Smooth muscle cell (in vitro differentiated cells): ENCODE measurements around the gene BHLHE23. TPM values are rescaled to one million over a fixed set of nuclear protein-coding genes. Genes with fewer than 3 reads are reported as not detected.

Source experiments
- DNase-seq: peaks from one replicate; lab custom pipeline; 2025; ENCODE audit not compliant: unreplicated experiment; lab: John Stamatoyannopoulos, UW
- H2AFZ ChIP-seq: fragments of 200-600 bp; sonication (generic); 2 replicates; pipeline ENCODE4 v1.6.0; 2016; ENCODE audit warnings: antibody characterized with exemption, low read depth, mild to moderate bottlenecking
- H3F3A ChIP-seq: fragments of 200-600 bp; sonication (generic); 2 replicates; pipeline ENCODE4 v1.6.0; 2017; ENCODE audit warnings: antibody characterized with exemption, low read depth
- H3K27ac ChIP-seq: fragments of 200-600 bp; sonication (generic); 2 replicates; pipeline ENCODE4 v1.5.1; 2016; ENCODE audit warnings: low read depth, mild to moderate bottlenecking
- H3K27me3 ChIP-seq: fragments of 200-600 bp; sonication (generic); 2 replicates; pipeline ENCODE4 v1.6.1; 2016; ENCODE audit warnings: low read depth, mild to moderate bottlenecking
- H3K36me3 ChIP-seq: fragments of 200-600 bp; sonication (generic); 2 replicates; pipeline ENCODE4 v1.5.1; 2016; ENCODE audit warnings: low read depth
- H3K4me1 ChIP-seq: fragments of 200-600 bp; sonication (generic); 2 replicates; pipeline ENCODE4 v1.5.1; 2016; ENCODE audit warnings: low read depth
- H3K4me2 ChIP-seq: fragments of 200-600 bp; sonication (generic); 2 replicates; pipeline ENCODE4 v1.6.0; 2016; ENCODE audit warnings: mild to moderate bottlenecking
- H3K4me3 ChIP-seq: fragments of 200-600 bp; sonication (generic); 2 replicates; pipeline ENCODE4 v1.5.1; 2016; ENCODE audit warnings: mild to moderate bottlenecking
- H3K79me2 ChIP-seq: fragments of 200-600 bp; sonication (generic); 2 replicates; pipeline ENCODE4 v1.6.0; 2016; ENCODE audit warnings: low read depth, mild to moderate bottlenecking
- H3K9ac ChIP-seq: fragments of 200-600 bp; sonication (generic); 2 replicates; pipeline ENCODE4 v1.6.0; 2016; ENCODE audit warnings: low read depth
- H3K9me3 ChIP-seq: fragments of 200-600 bp; sonication (generic); replicated peaks from 2 replicates; pipeline ENCODE4 v1.5.1; 2016; ENCODE audit warnings: low read depth
- H4K20me1 ChIP-seq: fragments of 200-600 bp; sonication (generic); 2 replicates; pipeline ENCODE4 v1.6.0; 2016; ENCODE audit warnings: low read depth
- WGBS: methylation state at CpG from one replicate; pipeline ENCODE4 v1.1.7; 2016; ENCODE audit warnings: low lambda C conversion rate; 5-methylcytosine and 5-hydroxymethylcytosine counted together
- polyA plus RNA-seq: library from polyadenylated mRNA; unstranded; fragments of >200 nt; fragmentation: Nextera tagmentation; extraction: Ambion mirVana; gene quantifications from 2 replicates; pipeline ENCODE4 v1.2.1, GENCODE V29; 2016
- total RNA-seq: library from RNA; depleted of rRNA; stranded (reverse); fragments of >200 nt; gene quantifications from 2 replicates; pipeline ENCODE4 v1.2.3, GENCODE V29; 2014
- TF ChIP-seq, protein P1 (sequence below): fragments of 200-600 bp; sonication (generic); IDR thresholded peaks from 2 replicates; pipeline ENCODE4 v1.5.1; 2017; ENCODE audit warnings: borderline replicate concordance, mild to moderate bottlenecking, antibody characterized with exemption; ENCODE audit not compliant: insufficient read depth, poor library complexity, severe bottlenecking

The BHLHE23 gene
- total and polyA plus RNA-seq, 2 experiments from 2014 or later = not detected

DNA sequence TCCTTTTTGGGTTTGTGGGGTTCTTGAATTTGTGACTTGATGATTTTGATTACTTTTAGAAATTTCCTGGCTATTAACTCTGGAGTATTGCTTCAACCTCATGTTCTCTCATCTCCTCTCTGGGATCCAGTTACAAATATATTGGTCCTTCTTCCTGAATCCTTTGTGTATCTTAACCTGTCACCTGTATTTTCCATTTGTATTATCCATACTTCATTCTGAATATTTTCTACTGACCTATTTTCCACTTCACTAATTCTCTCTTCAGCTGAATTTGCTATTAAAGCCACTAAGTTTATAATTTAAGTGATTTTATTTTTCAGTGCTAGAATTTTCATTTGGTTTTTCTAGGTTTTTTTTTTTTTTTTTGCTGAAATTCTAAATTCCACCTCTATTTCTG is 6.4 kb upstream of the BHLHE23 start:
- Histone ChIP-seq H3K79me2 (no peaks in the 10 kb centered on the region), H3K27me3 (peaks cover 22% of the 10 kb centered on the region), H3K4me1 (peaks cover 6% of the 10 kb centered on the region), H3K36me3 (no peaks in the 10 kb centered on the region), H3K9ac (no peak overlapping the region), H3K4me2 (no peak overlapping the region), H3K4me3 (no peak overlapping the region), H2AFZ (no peak overlapping the region), H3K9me3 (no peaks in the 10 kb centered on the region), H4K20me1 (no peaks in the 10 kb centered on the region), H3K27ac (no peak overlapping the region), H3F3A (no peaks in the 10 kb centered on the region)
- DNase-seq = no peak
- TF ChIP-seq, protein P1, sequence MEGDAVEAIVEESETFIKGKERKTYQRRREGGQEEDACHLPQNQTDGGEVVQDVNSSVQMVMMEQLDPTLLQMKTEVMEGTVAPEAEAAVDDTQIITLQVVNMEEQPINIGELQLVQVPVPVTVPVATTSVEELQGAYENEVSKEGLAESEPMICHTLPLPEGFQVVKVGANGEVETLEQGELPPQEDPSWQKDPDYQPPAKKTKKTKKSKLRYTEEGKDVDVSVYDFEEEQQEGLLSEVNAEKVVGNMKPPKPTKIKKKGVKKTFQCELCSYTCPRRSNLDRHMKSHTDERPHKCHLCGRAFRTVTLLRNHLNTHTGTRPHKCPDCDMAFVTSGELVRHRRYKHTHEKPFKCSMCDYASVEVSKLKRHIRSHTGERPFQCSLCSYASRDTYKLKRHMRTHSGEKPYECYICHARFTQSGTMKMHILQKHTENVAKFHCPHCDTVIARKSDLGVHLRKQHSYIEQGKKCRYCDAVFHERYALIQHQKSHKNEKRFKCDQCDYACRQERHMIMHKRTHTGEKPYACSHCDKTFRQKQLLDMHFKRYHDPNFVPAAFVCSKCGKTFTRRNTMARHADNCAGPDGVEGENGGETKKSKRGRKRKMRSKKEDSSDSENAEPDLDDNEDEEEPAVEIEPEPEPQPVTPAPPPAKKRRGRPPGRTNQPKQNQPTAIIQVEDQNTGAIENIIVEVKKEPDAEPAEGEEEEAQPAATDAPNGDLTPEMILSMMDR = no peak

DNA sequence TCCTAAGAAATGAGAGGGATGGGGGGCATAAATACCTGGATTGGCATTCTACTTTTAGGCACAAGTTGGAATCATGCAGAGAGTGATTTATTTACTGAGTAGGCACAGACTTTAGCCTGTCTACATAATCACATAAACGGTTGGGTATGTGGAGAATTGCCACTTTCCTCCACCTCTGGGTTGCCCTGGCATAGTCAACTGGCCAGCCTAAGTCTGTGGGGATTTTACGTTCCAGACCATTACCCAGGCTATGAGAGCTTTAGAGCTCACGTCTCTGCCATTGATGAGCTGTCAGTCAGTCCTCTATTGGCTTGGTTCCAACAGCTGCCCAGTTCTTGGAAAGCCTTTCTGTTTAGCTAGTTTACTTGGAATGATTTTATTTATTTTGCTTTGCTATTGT is 5.0 kb upstream of the BHLHE23 start:
- no peaks in the 10 kb centered on the region for H3K79me2 ChIP-seq
- H3K4me1 ChIP-seq = peaks cover 6% of the 10 kb centered on the region
- TF ChIP-seq, protein P1 = no peak
- no peak overlapping the region for H3K27ac ChIP-seq
- peaks cover 36% of the 10 kb centered on the region for H3K27me3 ChIP-seq
- no peak overlapping the region for H3K4me3 ChIP-seq
- H2AFZ ChIP-seq = no peak overlapping the region
- no peaks in the 10 kb centered on the region for H3K36me3 ChIP-seq
- H4K20me1 ChIP-seq = no peaks in the 10 kb centered on the region
- no peak for DNase-seq
- no peak overlapping the region for H3K4me2 ChIP-seq
- no peaks in the 10 kb centered on the region for H3F3A ChIP-seq
- no peaks in the 10 kb centered on the region for H3K9me3 ChIP-seq
- 72% methylated on average over 3 of the region's 3 CpGs for WGBS
- no peak overlapping the region for H3K9ac ChIP-seq

DNA sequence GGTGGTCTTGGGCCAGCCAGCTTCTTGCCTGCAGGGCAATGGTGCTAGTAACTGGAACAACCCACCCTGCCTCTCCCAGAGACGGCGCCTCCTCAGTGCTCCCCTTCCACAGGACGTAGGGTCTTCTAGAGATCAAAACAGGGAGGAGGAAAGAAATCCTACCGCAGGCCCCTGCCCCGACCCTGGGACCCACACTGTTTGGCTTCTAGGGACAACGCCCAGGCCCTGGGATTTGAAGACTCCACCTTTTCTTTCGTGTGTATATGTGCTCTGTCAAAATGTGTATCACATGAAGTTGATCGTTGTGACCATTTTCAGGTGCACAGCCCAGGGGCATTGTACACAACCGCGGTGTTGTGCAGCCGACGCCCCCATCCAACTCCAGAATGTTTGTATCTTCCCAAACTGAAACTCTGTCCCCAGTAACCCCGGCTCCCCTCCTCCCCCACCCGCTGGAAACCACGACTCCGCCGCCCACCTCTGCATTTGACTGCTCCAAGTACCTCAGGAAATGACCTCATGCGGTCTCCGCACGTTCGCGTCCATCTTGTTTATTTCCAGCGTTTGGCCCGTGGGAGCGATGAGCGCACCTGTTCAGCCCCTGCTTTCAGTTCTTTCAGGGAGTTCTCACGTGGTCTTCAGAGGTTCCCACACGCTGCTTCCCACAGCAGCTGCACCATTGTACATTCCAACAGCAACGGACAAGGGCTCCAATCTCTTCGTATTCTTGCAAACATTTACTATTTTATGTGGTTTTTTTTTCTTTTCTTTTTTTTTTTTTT is 3.4 kb upstream of the BHLHE23 start:
- TF ChIP-seq, protein P1 = no peak
- WGBS = 77% methylated on average over 30 of the region's 30 CpGs
- H3K27me3 ChIP-seq = peaks cover 53% of the 10 kb centered on the region
- H3K79me2 ChIP-seq = no peaks in the 10 kb centered on the region
- H3K4me1 ChIP-seq = peaks cover 5% of the 10 kb centered on the region
- H3K9me3 ChIP-seq = no peaks in the 10 kb centered on the region
- no peak overlapping the region for H2AFZ ChIP-seq
- H3F3A ChIP-seq = no peaks in the 10 kb centered on the region
- H3K36me3 ChIP-seq = no peaks in the 10 kb centered on the region
- H3K4me2 ChIP-seq = no peak overlapping the region
- no peaks in the 10 kb centered on the region for H4K20me1 ChIP-seq
- DNase-seq = no peak
- no peak overlapping the region for H3K9ac ChIP-seq
- H3K4me3 ChIP-seq = no peak overlapping the region
- H3K27ac ChIP-seq = no peak overlapping the region
